ENCODE data around the gene TMEM60.

Gene TMEM60

GRCh38 chr7:77783545-77783944 is 14.7 kb downstream of the TMEM60 start:
- Histone ChIP-seq H3K27ac (ENCODE audit: insufficient read depth, low read length, poor library complexity, severe bottlenecking) (no peak overlapping the region), H3K27me3 (replicated peaks; ENCODE audit: control insufficient read depth, insufficient read depth, low read length, poor library complexity, severe bottlenecking) (no peaks in the 10 kb centered on the region), H3K4me1 (ENCODE audit: control insufficient read depth, insufficient read depth, low read length, poor library complexity, severe bottlenecking) (peaks cover 2% of the 10 kb centered on the region), H3K36me3 (ENCODE audit: control insufficient read depth, insufficient read depth, low read length) (peaks cover 6% of the 10 kb centered on the region), H3K9me3 (ENCODE audit: control insufficient read depth, low read length) (no peaks in the 10 kb centered on the region), H3K4me3 (ENCODE audit: insufficient read depth, low read depth, low read length, poor library complexity, severe bottlenecking) (no peak overlapping the region)
- DNase-seq: no peak

- Histone ChIP-seq H3K4me1 (ENCODE audit: control insufficient read depth, insufficient read depth, low read length, poor library complexity, severe bottlenecking) (peaks cover 2% of the 10 kb centered on the region), H3K27ac (ENCODE audit: insufficient read depth, low read length, poor library complexity, severe bottlenecking) (no peak overlapping the region), H3K4me3 (ENCODE audit: insufficient read depth, low read depth, low read length, poor library complexity, severe bottlenecking) (no peak overlapping the region), H3K36me3 (ENCODE audit: control insufficient read depth, insufficient read depth, low read length) (peaks cover 11% of the 10 kb centered on the region), H3K27me3 (replicated peaks; ENCODE audit: control insufficient read depth, insufficient read depth, low read length, poor library complexity, severe bottlenecking) (no peaks in the 10 kb centered on the region), H3K9me3 (ENCODE audit: control insufficient read depth, low read length) (no peaks in the 10 kb centered on the region)
- no peak for DNase-seq
These were observed 15.1 kb downstream of the TMEM60 start for GRCh38 chr7:77783111-77783510.

GRCh38 chr7:77782383-77782782 is 15.9 kb downstream of the TMEM60 start:
- peaks cover 14% of the 10 kb centered on the region for H3K36me3 ChIP-seq (ENCODE audit: control insufficient read depth, insufficient read depth, low read length)
- peaks cover 2% of the 10 kb centered on the region for H3K4me1 ChIP-seq (ENCODE audit: control insufficient read depth, insufficient read depth, low read length, poor library complexity, severe bottlenecking)
- H3K27ac ChIP-seq (ENCODE audit: insufficient read depth, low read length, poor library complexity, severe bottlenecking): no peak overlapping the region
- DNase-seq: no peak
- no peaks in the 10 kb centered on the region for H3K27me3 ChIP-seq (replicated peaks; ENCODE audit: control insufficient read depth, insufficient read depth, low read length, poor library complexity, severe bottlenecking)
- no peak overlapping the region for H3K4me3 ChIP-seq (ENCODE audit: insufficient read depth, low read depth, low read length, poor library complexity, severe bottlenecking)
- H3K9me3 ChIP-seq (ENCODE audit: control insufficient read depth, low read length): no peaks in the 10 kb centered on the region

- peaks cover 2% of the 10 kb centered on the region for H3K4me1 ChIP-seq (ENCODE audit: control insufficient read depth, insufficient read depth, low read length, poor library complexity, severe bottlenecking)
- H3K36me3 ChIP-seq (ENCODE audit: control insufficient read depth, insufficient read depth, low read length): peaks cover 26% of the 10 kb centered on the region
- H3K27me3 ChIP-seq (replicated peaks; ENCODE audit: control insufficient read depth, insufficient read depth, low read length, poor library complexity, severe bottlenecking): no peaks in the 10 kb centered on the region
- no peak for DNase-seq
- no peak overlapping the region for H3K27ac ChIP-seq (ENCODE audit: insufficient read depth, low read length, poor library complexity, severe bottlenecking)
- no peaks in the 10 kb centered on the region for H3K9me3 ChIP-seq (ENCODE audit: control insufficient read depth, low read length)
- H3K4me3 ChIP-seq (ENCODE audit: insufficient read depth, low read depth, low read length, poor library complexity, severe bottlenecking): no peak overlapping the region
These were observed 19.7 kb downstream of the TMEM60 start for GRCh38 chr7:77778535-77778934.

- Histone ChIP-seq H3K9me3 (ENCODE audit: control insufficient read depth, low read length) (no peaks in the 10 kb centered on the region), H3K36me3 (ENCODE audit: control insufficient read depth, insufficient read depth, low read length) (peaks cover 34% of the 10 kb centered on the region), H3K27me3 (replicated peaks; ENCODE audit: control insufficient read depth, insufficient read depth, low read length, poor library complexity, severe bottlenecking) (no peaks in the 10 kb centered on the region), H3K27ac (ENCODE audit: insufficient read depth, low read length, poor library complexity, severe bottlenecking) (no peak overlapping the region), H3K4me1 (ENCODE audit: control insufficient read depth, insufficient read depth, low read length, poor library complexity, severe bottlenecking) (no peaks in the 10 kb centered on the region), H3K4me3 (ENCODE audit: insufficient read depth, low read depth, low read length, poor library complexity, severe bottlenecking) (no peak overlapping the region)
- no peak for DNase-seq
These were observed 26.3 kb downstream of the TMEM60 start for GRCh38 chr7:77771901-77772300.

- H3K9me3 ChIP-seq (ENCODE audit: control insufficient read depth, low read length): no peaks in the 10 kb centered on the region
- H3K27ac ChIP-seq (ENCODE audit: insufficient read depth, low read length, poor library complexity, severe bottlenecking): no peak overlapping the region
- no peaks in the 10 kb centered on the region for H3K4me1 ChIP-seq (ENCODE audit: control insufficient read depth, insufficient read depth, low read length, poor library complexity, severe bottlenecking)
- H3K27me3 ChIP-seq (replicated peaks; ENCODE audit: control insufficient read depth, insufficient read depth, low read length, poor library complexity, severe bottlenecking): no peaks in the 10 kb centered on the region
- H3K4me3 ChIP-seq (ENCODE audit: insufficient read depth, low read depth, low read length, poor library complexity, severe bottlenecking): no peak overlapping the region
- no peak for DNase-seq
- peaks cover 35% of the 10 kb centered on the region for H3K36me3 ChIP-seq (ENCODE audit: control insufficient read depth, insufficient read depth, low read length)
These were observed 27.9 kb downstream of the TMEM60 start for GRCh38 chr7:77770316-77770715.

GRCh38 chr7:77766801-77767605 is 31.2 kb downstream of the TMEM60 start:
- Histone ChIP-seq H3K27ac (ENCODE audit: insufficient read depth, low read length, poor library complexity, severe bottlenecking) (no peak overlapping the region), H3K36me3 (ENCODE audit: control insufficient read depth, insufficient read depth, low read length) (peaks cover 10% of the 10 kb centered on the region), H3K4me1 (ENCODE audit: control insufficient read depth, insufficient read depth, low read length, poor library complexity, severe bottlenecking) (no peaks in the 10 kb centered on the region), H3K27me3 (replicated peaks; ENCODE audit: control insufficient read depth, insufficient read depth, low read length, poor library complexity, severe bottlenecking) (no peaks in the 10 kb centered on the region), H3K9me3 (ENCODE audit: control insufficient read depth, low read length) (no peaks in the 10 kb centered on the region), H3K4me3 (ENCODE audit: insufficient read depth, low read depth, low read length, poor library complexity, severe bottlenecking) (no peak overlapping the region)
- DNase-seq: no peak

GRCh38 chr7:77765906-77766800 is 32.1 kb downstream of the TMEM60 start:
- no peak overlapping the region for H3K27ac ChIP-seq (ENCODE audit: insufficient read depth, low read length, poor library complexity, severe bottlenecking)
- no peaks in the 10 kb centered on the region for H3K9me3 ChIP-seq (ENCODE audit: control insufficient read depth, low read length)
- H3K4me3 ChIP-seq (ENCODE audit: insufficient read depth, low read depth, low read length, poor library complexity, severe bottlenecking): no peak overlapping the region
- no peak for DNase-seq
- H3K36me3 ChIP-seq (ENCODE audit: control insufficient read depth, insufficient read depth, low read length): peaks cover 10% of the 10 kb centered on the region
- no peaks in the 10 kb centered on the region for H3K27me3 ChIP-seq (replicated peaks; ENCODE audit: control insufficient read depth, insufficient read depth, low read length, poor library complexity, severe bottlenecking)
- no peaks in the 10 kb centered on the region for H3K4me1 ChIP-seq (ENCODE audit: control insufficient read depth, insufficient read depth, low read length, poor library complexity, severe bottlenecking)

- no peaks in the 10 kb centered on the region for H3K27me3 ChIP-seq (replicated peaks; ENCODE audit: control insufficient read depth, insufficient read depth, low read length, poor library complexity, severe bottlenecking)
- H3K9me3 ChIP-seq (ENCODE audit: control insufficient read depth, low read length): no peaks in the 10 kb centered on the region
- H3K4me1 ChIP-seq (ENCODE audit: control insufficient read depth, insufficient read depth, low read length, poor library complexity, severe bottlenecking): no peaks in the 10 kb centered on the region
- no peak for DNase-seq
- no peak overlapping the region for H3K27ac ChIP-seq (ENCODE audit: insufficient read depth, low read length, poor library complexity, severe bottlenecking)
- H3K4me3 ChIP-seq (ENCODE audit: insufficient read depth, low read depth, low read length, poor library complexity, severe bottlenecking): no peak overlapping the region
- H3K36me3 ChIP-seq (ENCODE audit: control insufficient read depth, insufficient read depth, low read length): peaks cover 10% of the 10 kb centered on the region
These were observed 32.8 kb downstream of the TMEM60 start for GRCh38 chr7:77765481-77765880.
